Mesendoderm (in vitro differentiated cells): Measurements from ENCODE around the gene TP63.

Experiments
- DNase-seq: peaks from one replicate; pipeline ENCODE4 v3.0.0; 2013
- H2AK5ac ChIP-seq: 2 replicates; pipeline ENCODE4 v1.6.1; 2013; ENCODE audit warnings: low read length, inconsistent platforms
- H2BK120ac ChIP-seq: 2 replicates; pipeline ENCODE4 v1.6.1; 2013; ENCODE audit warnings: low read depth, mild to moderate bottlenecking, low read length, moderate library complexity, mixed read lengths
- H2BK15ac ChIP-seq: replicated peaks from 2 replicates; pipeline ENCODE4 v1.6.1; 2013; ENCODE audit warnings: low read depth, mild to moderate bottlenecking, moderate library complexity
- H2BK5ac ChIP-seq: 2 replicates; pipeline ENCODE4 v1.6.1; 2013; ENCODE audit warnings: low read length, inconsistent platforms
- H3K18ac ChIP-seq: 2 replicates; pipeline ENCODE4 v1.6.1; 2013; ENCODE audit warnings: mild to moderate bottlenecking, low read length, mixed read lengths
- H3K23ac ChIP-seq: one replicate; pipeline ENCODE4 v1.6.1; 2013; ENCODE audit warnings: low read length
- H3K27ac ChIP-seq: 2 replicates; pipeline ENCODE4 v1.5.1; 2013; ENCODE audit warnings: low read depth, mild to moderate bottlenecking, inconsistent platforms, low read length, moderate library complexity
- H3K27me3 ChIP-seq: 2 replicates; pipeline ENCODE4 v1.6.1; 2013; ENCODE audit warnings: low read length, control low read depth, mild to moderate bottlenecking, inconsistent platforms; ENCODE audit not compliant: insufficient read depth, poor library complexity
- H3K36me3 ChIP-seq: 2 replicates; pipeline ENCODE4 v1.6.1; 2013; ENCODE audit warnings: low read length, inconsistent platforms; ENCODE audit not compliant: control insufficient read depth, insufficient read depth
- H3K4ac ChIP-seq: one replicate; pipeline ENCODE4 v1.6.1; 2013; ENCODE audit warnings: low read depth, mild to moderate bottlenecking, low read length, moderate library complexity
- H3K4me1 ChIP-seq: 2 replicates; pipeline ENCODE4 v1.6.1; 2013; ENCODE audit warnings: low read depth, low read length, inconsistent platforms; ENCODE audit not compliant: control insufficient read depth
- H3K4me2 ChIP-seq: 2 replicates; pipeline ENCODE4 v1.6.1; 2013; ENCODE audit warnings: low read length
- H3K4me3 ChIP-seq: 2 replicates; pipeline ENCODE4 v1.5.1; 2013; ENCODE audit warnings: mild to moderate bottlenecking, low read length
- H3K56ac ChIP-seq: one replicate; pipeline ENCODE4 v1.6.1; 2013; ENCODE audit warnings: low read length
- H3K79me1 ChIP-seq: 2 replicates; pipeline ENCODE4 v1.6.1; 2013; ENCODE audit warnings: low read length, inconsistent platforms
- H3K79me2 ChIP-seq: 2 replicates; pipeline ENCODE4 v1.6.1; 2013; ENCODE audit warnings: mild to moderate bottlenecking, low read length; ENCODE audit not compliant: control insufficient read depth, insufficient read depth
- H3K9ac ChIP-seq: 2 replicates; pipeline ENCODE4 v1.6.1; 2013; ENCODE audit warnings: low read length, inconsistent platforms
- H4K5ac ChIP-seq: one replicate; pipeline ENCODE4 v1.6.1; 2013; ENCODE audit warnings: low read length
- H4K8ac ChIP-seq: one replicate; pipeline ENCODE4 v1.6.1; 2013; ENCODE audit warnings: low read depth, mild to moderate bottlenecking, control low read depth, low read length, moderate library complexity
- WGBS: extraction: QIAGEN DNeasy Blood & Tissue Kit; methylation state at CpG from one replicate; pipeline ENCODE4 v1.1.7; 2013; ENCODE audit warnings: low lambda C conversion rate, missing lambda C conversion rate; ENCODE audit not compliant: insufficient coverage; ENCODE audit errors: extremely low coverage; 5-methylcytosine and 5-hydroxymethylcytosine counted together

Gene TP63

DNA sequence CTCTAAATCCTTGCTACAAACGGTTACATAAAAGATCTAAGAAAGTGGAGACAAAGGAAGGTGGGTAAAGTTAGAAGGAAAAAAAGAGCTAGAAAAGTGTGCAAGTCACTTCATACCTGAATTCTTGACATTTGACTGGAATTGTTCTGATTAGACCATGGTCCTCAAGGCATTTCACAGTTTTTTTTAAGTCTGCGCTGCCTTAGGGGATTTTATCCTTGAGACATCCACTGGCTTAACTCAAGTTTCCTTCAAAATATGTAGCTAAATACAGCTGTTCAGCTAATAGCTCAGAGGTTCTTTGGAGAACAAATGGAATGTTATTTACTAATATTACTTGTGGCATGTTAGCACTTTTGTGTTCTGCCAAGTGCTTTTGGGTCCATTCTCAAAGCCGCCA is 236.9 kb downstream of the TP63 start:
- no peaks in the 10 kb centered on the region for H3K36me3 ChIP-seq
- H2BK5ac ChIP-seq: no peak overlapping the region
- no peak overlapping the region for H3K4me2 ChIP-seq
- no peaks in the 10 kb centered on the region for H3K27me3 ChIP-seq
- H2BK15ac ChIP-seq: no peak overlapping the region
- H4K5ac ChIP-seq: no peak overlapping the region
- no CpG with 5 or more reads among the region's 3 CpGs for WGBS
- no peak for DNase-seq
- no peaks in the 10 kb centered on the region for H3K4me1 ChIP-seq
- no peak overlapping the region for H4K8ac ChIP-seq
- H2BK120ac ChIP-seq: no peak overlapping the region
- no peaks in the 10 kb centered on the region for H3K79me2 ChIP-seq
- no peaks in the 10 kb centered on the region for H3K79me1 ChIP-seq
- no peak overlapping the region for H3K4me3 ChIP-seq
- H3K18ac ChIP-seq: no peak overlapping the region
- H3K56ac ChIP-seq: no peak overlapping the region
- H2AK5ac ChIP-seq: no peak overlapping the region
- no peak overlapping the region for H3K27ac ChIP-seq
- H3K4ac ChIP-seq: no peak overlapping the region
- no peak overlapping the region for H3K23ac ChIP-seq
- H3K9ac ChIP-seq: no peak overlapping the region

DNA sequence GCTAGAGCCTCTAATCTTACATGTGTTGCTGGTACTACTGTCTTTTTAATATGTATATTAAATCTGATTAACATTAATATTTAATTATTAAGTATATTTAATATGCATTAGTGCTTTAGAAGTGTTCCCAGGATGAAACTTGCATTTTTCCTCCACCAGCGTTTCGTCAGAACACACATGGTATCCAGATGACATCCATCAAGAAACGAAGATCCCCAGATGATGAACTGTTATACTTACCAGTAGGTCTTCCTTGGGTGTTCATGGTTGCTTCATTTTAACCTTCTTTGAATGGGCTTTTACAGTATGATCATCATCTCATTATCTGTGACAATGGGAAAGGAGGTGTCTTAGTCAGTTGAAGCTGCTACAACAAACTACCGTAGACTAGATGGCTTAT is 238.0 kb downstream of the TP63 start:
- H4K5ac ChIP-seq: no peak overlapping the region
- H3K4me1 ChIP-seq: no peaks in the 10 kb centered on the region
- H2BK5ac ChIP-seq: no peak overlapping the region
- H3K23ac ChIP-seq: no peak overlapping the region
- no peaks in the 10 kb centered on the region for H3K27me3 ChIP-seq
- DNase-seq: no peak
- no peak overlapping the region for H3K4ac ChIP-seq
- WGBS: no CpG with 5 or more reads among the region's 4 CpGs
- no peak overlapping the region for H3K18ac ChIP-seq
- no peak overlapping the region for H4K8ac ChIP-seq
- H2AK5ac ChIP-seq: no peak overlapping the region
- no peak overlapping the region for H2BK15ac ChIP-seq
- no peak overlapping the region for H3K27ac ChIP-seq
- no peak overlapping the region for H3K4me3 ChIP-seq
- no peak overlapping the region for H2BK120ac ChIP-seq
- no peak overlapping the region for H3K9ac ChIP-seq
- H3K79me2 ChIP-seq: no peaks in the 10 kb centered on the region
- no peak overlapping the region for H3K56ac ChIP-seq
- H3K4me2 ChIP-seq: no peak overlapping the region
- H3K36me3 ChIP-seq: no peaks in the 10 kb centered on the region
- no peaks in the 10 kb centered on the region for H3K79me1 ChIP-seq

DNA sequence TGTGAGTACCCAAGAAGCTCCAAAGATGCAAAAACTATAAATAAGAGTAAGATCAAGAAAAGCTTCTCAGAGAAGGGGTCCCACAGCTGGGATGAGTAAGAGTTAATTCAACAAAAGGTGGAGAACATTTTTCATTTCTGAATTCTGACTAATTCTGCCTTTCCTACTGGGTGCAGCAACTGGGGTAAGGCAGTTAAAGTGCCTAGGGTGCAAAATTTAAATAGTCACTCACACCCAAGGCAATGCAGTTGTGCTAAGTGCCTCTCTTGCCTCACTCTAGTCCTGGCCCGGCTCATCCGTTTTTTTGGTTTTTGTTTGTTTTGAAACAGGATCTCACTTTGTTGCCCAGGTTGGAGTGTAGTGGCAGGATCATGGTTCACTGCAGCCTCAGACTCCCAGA is 240.2 kb downstream of the TP63 start:
- no peak overlapping the region for H3K23ac ChIP-seq
- H3K4ac ChIP-seq: no peak overlapping the region
- no CpG with 5 or more reads among the region's 2 CpGs for WGBS
- H3K79me2 ChIP-seq: no peaks in the 10 kb centered on the region
- no peaks in the 10 kb centered on the region for H3K36me3 ChIP-seq
- H2BK120ac ChIP-seq: no peak overlapping the region
- no peak overlapping the region for H3K4me2 ChIP-seq
- no peak overlapping the region for H3K27ac ChIP-seq
- H2AK5ac ChIP-seq: no peak overlapping the region
- H3K9ac ChIP-seq: no peak overlapping the region
- H4K8ac ChIP-seq: no peak overlapping the region
- H3K27me3 ChIP-seq: no peaks in the 10 kb centered on the region
- no peak for DNase-seq
- H2BK15ac ChIP-seq: no peak overlapping the region
- no peaks in the 10 kb centered on the region for H3K4me1 ChIP-seq
- H3K18ac ChIP-seq: no peak overlapping the region
- H3K79me1 ChIP-seq: no peaks in the 10 kb centered on the region
- no peak overlapping the region for H2BK5ac ChIP-seq
- no peak overlapping the region for H4K5ac ChIP-seq
- H3K56ac ChIP-seq: no peak overlapping the region
- no peak overlapping the region for H3K4me3 ChIP-seq

DNA sequence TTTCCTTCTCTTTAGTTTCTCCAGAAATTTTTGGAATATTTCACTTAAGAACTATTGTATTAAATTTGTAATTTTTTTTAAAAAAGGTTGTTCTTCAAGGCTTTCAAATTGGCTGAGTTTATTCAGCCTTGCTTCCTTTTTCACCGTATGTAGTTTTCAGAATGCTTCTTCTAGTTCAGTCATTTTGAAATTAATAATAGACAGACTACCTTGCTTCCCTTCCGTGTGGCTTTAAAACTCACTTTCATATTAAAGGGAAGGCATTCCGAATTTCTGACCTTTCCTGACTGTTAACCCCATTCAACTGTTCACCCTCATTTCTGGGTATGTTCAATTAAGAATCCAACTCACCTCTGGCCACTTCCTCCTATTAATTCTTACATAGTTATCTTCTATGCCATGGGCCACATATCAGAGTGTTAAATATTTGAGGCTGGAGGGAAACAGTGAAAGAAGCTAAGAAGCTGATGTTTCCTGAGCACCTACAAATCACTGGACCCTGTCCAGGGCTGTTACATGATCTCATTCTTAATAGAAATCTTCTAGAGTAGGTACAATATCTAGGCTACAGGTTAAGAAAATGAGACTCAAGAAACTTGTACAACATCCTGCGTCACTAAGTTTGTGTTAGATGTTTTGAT is 252.0 kb downstream of the TP63 start:
- Histone ChIP-seq H2BK120ac (no peak overlapping the region), H2BK15ac (no peak overlapping the region), H2AK5ac (no peak overlapping the region), H2BK5ac (no peak overlapping the region), H3K4me3 (no peak overlapping the region), H3K27me3 (no peaks in the 10 kb centered on the region), H3K79me1 (no peaks in the 10 kb centered on the region), H3K4ac (no peak overlapping the region), H3K56ac (no peak overlapping the region), H3K23ac (no peak overlapping the region), H3K18ac (no peak overlapping the region), H4K8ac (no peak overlapping the region), H4K5ac (no peak overlapping the region), H3K4me2 (no peak overlapping the region), H3K4me1 (no peaks in the 10 kb centered on the region), H3K36me3 (no peaks in the 10 kb centered on the region), H3K27ac (no peak overlapping the region), H3K9ac (no peak overlapping the region), H3K79me2 (no peaks in the 10 kb centered on the region)
- no peak for DNase-seq
- WGBS: no CpG with 5 or more reads among the region's 4 CpGs

DNA sequence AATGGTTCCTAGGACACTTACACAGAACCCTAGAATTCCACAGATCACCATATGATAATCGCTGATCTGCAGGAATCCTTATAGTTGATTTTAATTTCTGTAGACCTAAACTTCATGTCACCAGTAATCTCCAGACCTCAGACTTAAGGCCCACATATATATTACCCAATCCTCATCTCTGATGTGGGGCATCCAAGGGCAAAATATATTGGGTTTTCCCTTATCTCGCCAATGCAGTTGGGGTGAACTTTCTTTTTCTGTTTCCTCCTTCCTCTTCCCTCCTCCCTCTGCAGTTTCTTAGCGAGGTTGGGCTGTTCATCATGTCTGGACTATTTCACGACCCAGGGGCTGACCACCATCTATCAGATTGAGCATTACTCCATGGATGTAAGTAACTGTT is 259.3 kb downstream of the TP63 start:
- Histone ChIP-seq H4K5ac (no peak overlapping the region), H3K9ac (no peak overlapping the region), H3K27ac (no peak overlapping the region), H3K4me2 (no peak overlapping the region), H3K4me1 (no peaks in the 10 kb centered on the region), H3K36me3 (no peaks in the 10 kb centered on the region), H2BK5ac (no peak overlapping the region), H3K18ac (no peak overlapping the region), H3K4me3 (no peak overlapping the region), H2AK5ac (no peak overlapping the region), H3K27me3 (no peaks in the 10 kb centered on the region), H2BK120ac (no peak overlapping the region), H3K79me1 (no peaks in the 10 kb centered on the region), H3K4ac (no peak overlapping the region), H3K23ac (no peak overlapping the region), H4K8ac (no peak overlapping the region), H3K79me2 (no peaks in the 10 kb centered on the region), H3K56ac (no peak overlapping the region), H2BK15ac (no peak overlapping the region)
- WGBS: no CpG with 5 or more reads among the region's 4 CpGs
- DNase-seq: no peak

DNA sequence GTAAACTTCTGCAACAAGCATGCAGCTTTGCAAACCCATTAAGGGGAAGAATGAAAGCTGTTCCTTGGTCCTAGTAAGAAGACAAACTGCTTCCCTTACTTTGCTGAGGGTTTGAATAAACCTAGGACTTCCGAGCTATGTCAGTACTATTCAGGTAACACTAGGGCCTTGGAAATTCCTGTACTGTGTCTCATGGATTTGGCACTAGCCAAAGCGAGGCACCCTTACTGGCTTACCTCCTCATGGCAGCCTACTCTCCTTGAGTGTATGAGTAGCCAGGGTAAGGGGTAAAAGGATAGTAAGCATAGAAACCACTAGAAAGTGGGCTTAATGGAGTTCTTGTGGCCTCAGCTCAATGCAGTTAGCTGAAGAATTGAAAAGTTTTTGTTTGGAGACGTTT is 265.3 kb downstream of the TP63 start:
- DNase-seq: no peak
- Histone ChIP-seq H3K18ac (no peak overlapping the region), H4K5ac (no peak overlapping the region), H3K27ac (no peak overlapping the region), H3K4me1 (no peaks in the 10 kb centered on the region), H3K4me2 (no peak overlapping the region), H2BK5ac (no peak overlapping the region), H3K27me3 (no peaks in the 10 kb centered on the region), H2BK15ac (no peak overlapping the region), H3K23ac (no peak overlapping the region), H3K4ac (no peak overlapping the region), H3K36me3 (no peaks in the 10 kb centered on the region), H3K9ac (no peak overlapping the region), H3K56ac (no peak overlapping the region), H3K4me3 (no peak overlapping the region), H4K8ac (no peak overlapping the region), H2BK120ac (no peak overlapping the region), H3K79me1 (no peaks in the 10 kb centered on the region), H3K79me2 (no peaks in the 10 kb centered on the region), H2AK5ac (no peak overlapping the region)
- WGBS: no CpG with 5 or more reads among the region's 3 CpGs
